Measurements from ENCODE around the gene OSBPL5.
A peak's percentile ranks its signal among the peaks of the same experiment; 100 is the strongest.

OSBPL5 gene

GRCh38 chr11:3099178-3099577, 65.9 kb downstream of the OSBPL5 start:
- DNase-seq (ENCODE audit: low spot score), result no peak

- no peak for DNase-seq (ENCODE audit: low spot score)
Measured at GRCh38 chr11:3096909-3097530, 68.1 kb downstream of the OSBPL5 start.

- no peak for DNase-seq (ENCODE audit: low spot score)
Measured at GRCh38 chr11:3095712-3096361, 69.3 kb downstream of the OSBPL5 start.

GRCh38 chr11:3094223-3094824, 70.8 kb downstream of the OSBPL5 start:
- no peak for DNase-seq (ENCODE audit: low spot score)

- DNase-seq (ENCODE audit: low spot score), result no peak
Measured at GRCh38 chr11:3093281-3094191, 71.6 kb downstream of the OSBPL5 start.

GRCh38 chr11:3092603-3093141, 72.4 kb downstream of the OSBPL5 start:
- DNase-seq (ENCODE audit: low spot score), result no peak

GRCh38 chr11:3091846-3092602, 73.1 kb downstream of the OSBPL5 start:
- peak; percentile 68 for DNase-seq (ENCODE audit: low spot score)

GRCh38 chr11:3091081-3091845, 73.8 kb downstream of the OSBPL5 start:
- no peak for DNase-seq (ENCODE audit: low spot score)

- DNase-seq (ENCODE audit: low spot score), result no peak
Measured at GRCh38 chr11:3090096-3090901, 74.8 kb downstream of the OSBPL5 start.

GRCh38 chr11:3089236-3090061, 75.7 kb downstream of the OSBPL5 start:
- DNase-seq (ENCODE audit: low spot score), result no peak

GRCh38 chr11:3088806-3089205, 76.3 kb downstream of the OSBPL5 start:
- DNase-seq (ENCODE audit: low spot score), result no peak

GRCh38 chr11:3087821-3088800, 77.0 kb downstream of the OSBPL5 start:
- DNase-seq (ENCODE audit: low spot score), result no peak

- no peak for DNase-seq (ENCODE audit: low spot score)
Measured at GRCh38 chr11:3087373-3087772, 77.7 kb downstream of the OSBPL5 start.

- DNase-seq (ENCODE audit: low spot score), result no peak
Measured at GRCh38 chr11:3086671-3087150, 78.4 kb downstream of the OSBPL5 start.

GRCh38 chr11:3086114-3086513, 79.0 kb downstream of the OSBPL5 start:
- DNase-seq (ENCODE audit: low spot score), result no peak

- no peak for DNase-seq (ENCODE audit: low spot score)
Measured at GRCh38 chr11:3085052-3085451, 80.1 kb downstream of the OSBPL5 start.

- DNase-seq (ENCODE audit: low spot score), result no peak
Measured at GRCh38 chr11:3083321-3083720, 81.8 kb downstream of the OSBPL5 start.

GRCh38 chr11:3081386-3081751, 83.7 kb downstream of the OSBPL5 start:
- DNase-seq (ENCODE audit: low spot score), result no peak
